ENCODE results near the gene IVD.

Gene IVD

DNA sequence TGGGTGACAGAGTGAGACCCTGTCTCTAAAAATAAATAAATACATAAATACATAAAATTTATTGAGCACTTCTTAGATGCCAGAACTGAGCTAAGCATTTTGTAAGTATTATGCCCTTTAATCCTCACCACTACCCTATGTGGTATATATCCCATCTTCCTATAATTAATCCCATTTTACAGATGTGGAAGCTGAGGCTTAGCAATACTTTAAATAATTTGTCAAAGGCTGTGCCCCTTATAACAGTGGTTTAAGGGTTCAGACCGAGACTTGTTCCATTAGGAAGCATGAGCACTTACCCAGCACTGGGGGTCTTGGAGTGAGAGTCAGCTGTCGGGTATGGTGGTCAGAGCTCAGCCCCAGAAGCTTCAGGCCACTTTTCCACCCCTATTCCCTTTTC lies 57.7 kb downstream of the IVD start:
- DNase-seq: no peak

GRCh38 chr15:40463886-40464545 lies 58.4 kb downstream of the IVD start:
- DNase-seq: no peak

- no peak for DNase-seq
Measured at GRCh38 chr15:40464595-40465185, 59.1 kb downstream of the IVD start.

- DNase-seq: no peak
Measured at GRCh38 chr15:40465939-40466338, 60.3 kb downstream of the IVD start.

- no peak for DNase-seq
Measured at GRCh38 chr15:40466426-40467260, 61.0 kb downstream of the IVD start.

GRCh38 chr15:40467261-40467615 lies 61.6 kb downstream of the IVD start:
- no peak for DNase-seq

GRCh38 chr15:40468898-40469331 lies 63.3 kb downstream of the IVD start:
- DNase-seq: no peak

GRCh38 chr15:40469776-40470390 lies 64.3 kb downstream of the IVD start:
- no peak for DNase-seq

DNA sequence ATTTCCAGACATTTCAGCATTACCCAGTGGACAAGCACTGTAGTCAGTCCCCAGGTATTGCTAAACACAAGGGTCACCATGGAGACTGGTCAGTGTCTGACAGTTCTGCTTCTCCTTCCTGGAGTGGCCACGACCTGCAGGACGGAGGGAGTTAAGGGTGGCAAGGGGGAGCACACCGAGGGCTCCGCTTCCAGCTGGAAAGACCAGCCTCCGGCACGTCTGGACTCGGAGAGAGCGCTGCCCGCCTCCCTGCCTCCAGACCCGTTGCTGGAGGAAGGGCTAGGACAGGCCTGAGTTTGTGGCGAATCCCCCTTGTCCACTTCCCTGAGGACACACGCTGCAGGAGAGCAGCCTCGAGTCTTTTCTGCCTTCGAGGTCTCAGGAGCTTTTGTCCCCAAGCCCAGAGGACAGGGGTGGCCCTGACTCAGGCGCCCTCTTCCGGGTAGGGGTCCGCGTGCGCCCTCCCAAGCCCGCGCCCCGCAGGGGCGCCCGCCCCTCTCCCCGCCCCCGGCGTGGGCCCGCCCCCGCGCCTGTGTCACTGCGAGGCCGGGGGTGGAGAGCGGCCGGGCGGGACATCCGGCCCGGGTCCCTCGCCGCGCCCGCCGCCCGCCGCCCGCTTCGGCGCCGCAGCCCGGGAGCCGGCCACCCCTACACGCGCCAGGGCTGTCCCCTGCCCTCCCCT lies 65.0 kb downstream of the IVD start, which contains the start of gene CHST14:
Gene CHST14, plus strand, starts transcription at position 562 of the 682 bp plus-strand sequence. CDS start 230 bp downstream, outside the sequence.
- DNase-seq: peak; percentile 27
